ENCODE results near the gene EPHB3. TPM values are rescaled to one million over a fixed set of nuclear protein-coding genes. Genes with fewer than 3 reads are reported as not detected.

EPHB3 gene
- total RNA-seq, 1 donor from 2014 or later, result 17.2 TPM

GRCh38 chr3:184592371-184593219, 31.0 kb downstream of the EPHB3 start:
- TF ChIP-seq, protein P1, sequence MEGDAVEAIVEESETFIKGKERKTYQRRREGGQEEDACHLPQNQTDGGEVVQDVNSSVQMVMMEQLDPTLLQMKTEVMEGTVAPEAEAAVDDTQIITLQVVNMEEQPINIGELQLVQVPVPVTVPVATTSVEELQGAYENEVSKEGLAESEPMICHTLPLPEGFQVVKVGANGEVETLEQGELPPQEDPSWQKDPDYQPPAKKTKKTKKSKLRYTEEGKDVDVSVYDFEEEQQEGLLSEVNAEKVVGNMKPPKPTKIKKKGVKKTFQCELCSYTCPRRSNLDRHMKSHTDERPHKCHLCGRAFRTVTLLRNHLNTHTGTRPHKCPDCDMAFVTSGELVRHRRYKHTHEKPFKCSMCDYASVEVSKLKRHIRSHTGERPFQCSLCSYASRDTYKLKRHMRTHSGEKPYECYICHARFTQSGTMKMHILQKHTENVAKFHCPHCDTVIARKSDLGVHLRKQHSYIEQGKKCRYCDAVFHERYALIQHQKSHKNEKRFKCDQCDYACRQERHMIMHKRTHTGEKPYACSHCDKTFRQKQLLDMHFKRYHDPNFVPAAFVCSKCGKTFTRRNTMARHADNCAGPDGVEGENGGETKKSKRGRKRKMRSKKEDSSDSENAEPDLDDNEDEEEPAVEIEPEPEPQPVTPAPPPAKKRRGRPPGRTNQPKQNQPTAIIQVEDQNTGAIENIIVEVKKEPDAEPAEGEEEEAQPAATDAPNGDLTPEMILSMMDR (IDR thresholded peaks at IDR 0.05; ENCODE audit: insufficient read depth, low read depth, low read length), result no peak
- no peak for TF ChIP-seq EZH2 (IDR thresholded peaks at IDR 0.05; ENCODE audit: insufficient read depth, low read length)
- H3K9me3 Mint-ChIP-seq (ENCODE audit: unreplicated experiment), result no peaks in the 10 kb centered on the region
- H3K27me3 ChIP-seq (ENCODE audit: insufficient read depth, low read length), result no peaks in the 10 kb centered on the region
- FAIRE-seq (no peak), DNase-seq (ENCODE audit: low read depth) (peak; percentile 47)
- H3K36me3 Mint-ChIP-seq (ENCODE audit: low read depth, unreplicated experiment), result no peaks in the 10 kb centered on the region
- H3K27ac Mint-ChIP-seq (ENCODE audit: unreplicated experiment), result peak overlapping the region; percentile 69
- H3K36me3 ChIP-seq (ENCODE audit: insufficient read depth, low read length), result no peaks in the 10 kb centered on the region
- peaks cover 5% of the 10 kb centered on the region for H3K27me3 Mint-ChIP-seq (ENCODE audit: low read depth, unreplicated experiment)
- H3K4me1 ChIP-seq (ENCODE audit: insufficient read depth, low read length), result peaks cover 8% of the 10 kb centered on the region
- H3K27ac ChIP-seq (ENCODE audit: low read depth, low read length), result no peak overlapping the region
- no peak overlapping the region for H3K4me3 ChIP-seq (ENCODE audit: insufficient read depth, low read depth, low read length)
- H3K4me3 Mint-ChIP-seq (ENCODE audit: unreplicated experiment), result peak overlapping the region; percentile 20
- H3K9ac ChIP-seq (ENCODE audit: low read length), result no peak overlapping the region
- no peaks in the 10 kb centered on the region for H3K79me2 ChIP-seq (ENCODE audit: insufficient read depth, low read length)
- no peak overlapping the region for H3K4me2 ChIP-seq (ENCODE audit: low read length)
- H3K9me3 ChIP-seq (ENCODE audit: insufficient read depth, low read depth, low read length), result no peaks in the 10 kb centered on the region
- peaks cover 25% of the 10 kb centered on the region for H3K4me1 Mint-ChIP-seq (ENCODE audit: low read depth, unreplicated experiment)
- H2AFZ ChIP-seq (ENCODE audit: low read depth, low read length), result peak overlapping the region; percentile 10
- H4K20me1 ChIP-seq (ENCODE audit: insufficient read depth, low read length), result no peaks in the 10 kb centered on the region

- no peak overlapping the region for H3K9ac ChIP-seq (ENCODE audit: low read length)
- DNase-seq (ENCODE audit: low read depth) (no peak), FAIRE-seq (no peak)
- no peaks in the 10 kb centered on the region for H4K20me1 ChIP-seq (ENCODE audit: insufficient read depth, low read length)
- Mint-ChIP-seq H3K4me3 (ENCODE audit: unreplicated experiment) (no peak overlapping the region), H3K27ac (ENCODE audit: unreplicated experiment) (peak overlapping the region; percentile 69), H3K4me1 (ENCODE audit: low read depth, unreplicated experiment) (peaks cover 25% of the 10 kb centered on the region), H3K27me3 (ENCODE audit: low read depth, unreplicated experiment) (peaks cover 5% of the 10 kb centered on the region), H3K9me3 (ENCODE audit: unreplicated experiment) (no peaks in the 10 kb centered on the region), H3K36me3 (ENCODE audit: low read depth, unreplicated experiment) (no peaks in the 10 kb centered on the region)
- TF ChIP-seq, protein P1 (IDR thresholded peaks at IDR 0.05; ENCODE audit: insufficient read depth, low read depth, low read length), result no peak
- TF ChIP-seq EZH2 (IDR thresholded peaks at IDR 0.05; ENCODE audit: insufficient read depth, low read length), result no peak
- no peaks in the 10 kb centered on the region for H3K79me2 ChIP-seq (ENCODE audit: insufficient read depth, low read length)
- no peaks in the 10 kb centered on the region for H3K9me3 ChIP-seq (ENCODE audit: insufficient read depth, low read depth, low read length)
- no peak overlapping the region for H3K27ac ChIP-seq (ENCODE audit: low read depth, low read length)
- no peak overlapping the region for H3K4me3 ChIP-seq (ENCODE audit: insufficient read depth, low read depth, low read length)
- peaks cover 8% of the 10 kb centered on the region for H3K4me1 ChIP-seq (ENCODE audit: insufficient read depth, low read length)
- no peaks in the 10 kb centered on the region for H3K36me3 ChIP-seq (ENCODE audit: insufficient read depth, low read length)
- H3K27me3 ChIP-seq (ENCODE audit: insufficient read depth, low read length), result no peaks in the 10 kb centered on the region
- H2AFZ ChIP-seq (ENCODE audit: low read depth, low read length), result no peak overlapping the region
- no peak overlapping the region for H3K4me2 ChIP-seq (ENCODE audit: low read length)
Observed at GRCh38 chr3:184593220-184593927, 31.8 kb downstream of the EPHB3 start.
